HG02943 (cell line): ENCODE results near the gene FAT1.
"Not testable (repeated sequence)": the region's sequence is repeated elsewhere in the genome, so short reads cannot be mapped to it uniquely, and the experiment has no call there.

ENCODE experiments used
- ATAC-seq: cut with Tn5 transposase; IDR thresholded peaks from one replicate; pipeline ENCODE4 v1.9.1; 2021; ENCODE audit warnings: mild to moderate bottlenecking, low read depth, moderate library complexity; ENCODE audit not compliant: unreplicated experiment

FAT1 gene

DNA sequence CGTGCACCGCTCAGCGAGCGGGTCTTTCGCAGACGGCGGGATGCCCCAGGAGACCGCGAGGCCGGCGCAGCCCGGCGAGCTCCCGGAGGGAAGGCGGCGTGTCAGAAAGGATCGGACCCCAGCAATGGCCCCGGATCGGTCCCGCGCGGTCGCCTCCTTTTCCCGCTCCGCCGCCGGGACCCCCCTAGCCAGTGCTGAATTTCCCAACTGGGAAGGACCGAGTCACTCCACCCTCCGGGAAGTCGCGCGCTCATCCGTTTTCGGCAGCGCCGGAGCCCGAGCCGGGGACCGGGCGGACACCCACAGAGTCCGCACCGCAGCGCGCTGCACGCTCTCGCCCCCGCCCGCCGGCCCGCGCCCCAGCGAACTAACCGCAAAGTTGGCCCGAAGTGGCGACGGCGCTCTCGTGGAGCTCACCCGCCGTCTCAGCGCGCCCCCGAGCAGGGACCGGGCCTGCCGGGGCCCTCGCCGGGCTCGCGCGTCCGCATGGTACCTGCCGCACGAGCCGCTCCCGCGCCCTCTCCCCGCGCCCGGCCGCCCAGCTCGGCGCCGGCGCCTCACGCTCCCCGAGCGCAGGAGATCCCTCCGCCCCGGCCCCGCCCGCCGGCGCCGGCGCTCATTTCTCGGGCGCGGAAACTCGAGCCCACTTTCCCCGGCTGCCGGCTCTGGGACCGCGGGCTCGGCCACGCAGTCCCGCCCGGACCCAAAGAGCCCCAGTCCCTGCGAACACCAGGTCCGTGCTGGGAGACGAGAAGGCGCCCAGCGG, at the start of gene FAT1:
TSS of gene FAT1 (minus strand) at position 565 of the 766 bp plus-strand sequence. CDS start 14,029 bp downstream, outside the sequence.
- no peak for ATAC-seq

GRCh38 chr4:186772936-186773487, 49.4 kb upstream of the FAT1 start:
- ATAC-seq, result no peak

GRCh38 chr4:186771624-186772023, 48.0 kb upstream of the FAT1 start:
- no peak for ATAC-seq

- no peak for ATAC-seq
Observed at GRCh38 chr4:186770481-186771175, 47.0 kb upstream of the FAT1 start.

DNA sequence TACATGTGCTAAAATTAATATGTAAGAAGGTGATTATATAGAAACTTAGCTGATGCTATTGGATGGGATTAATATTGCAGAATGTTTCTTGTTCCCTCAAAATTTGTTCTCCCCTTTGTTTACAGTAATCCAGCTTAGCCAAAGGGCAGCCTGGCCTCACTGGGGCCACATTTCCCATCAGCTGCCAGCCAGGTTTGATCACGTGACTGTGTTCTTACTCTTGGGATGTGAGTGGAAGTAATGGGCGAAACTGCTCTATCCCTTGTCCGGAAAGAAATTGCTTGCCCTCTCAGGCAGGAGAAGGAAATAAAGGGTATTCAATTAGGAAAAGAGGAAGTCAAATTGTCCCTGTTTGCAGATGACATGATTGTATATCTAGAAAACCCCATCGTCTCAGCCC, 44.1 kb upstream of the FAT1 start:
- ATAC-seq, result no peak

DNA sequence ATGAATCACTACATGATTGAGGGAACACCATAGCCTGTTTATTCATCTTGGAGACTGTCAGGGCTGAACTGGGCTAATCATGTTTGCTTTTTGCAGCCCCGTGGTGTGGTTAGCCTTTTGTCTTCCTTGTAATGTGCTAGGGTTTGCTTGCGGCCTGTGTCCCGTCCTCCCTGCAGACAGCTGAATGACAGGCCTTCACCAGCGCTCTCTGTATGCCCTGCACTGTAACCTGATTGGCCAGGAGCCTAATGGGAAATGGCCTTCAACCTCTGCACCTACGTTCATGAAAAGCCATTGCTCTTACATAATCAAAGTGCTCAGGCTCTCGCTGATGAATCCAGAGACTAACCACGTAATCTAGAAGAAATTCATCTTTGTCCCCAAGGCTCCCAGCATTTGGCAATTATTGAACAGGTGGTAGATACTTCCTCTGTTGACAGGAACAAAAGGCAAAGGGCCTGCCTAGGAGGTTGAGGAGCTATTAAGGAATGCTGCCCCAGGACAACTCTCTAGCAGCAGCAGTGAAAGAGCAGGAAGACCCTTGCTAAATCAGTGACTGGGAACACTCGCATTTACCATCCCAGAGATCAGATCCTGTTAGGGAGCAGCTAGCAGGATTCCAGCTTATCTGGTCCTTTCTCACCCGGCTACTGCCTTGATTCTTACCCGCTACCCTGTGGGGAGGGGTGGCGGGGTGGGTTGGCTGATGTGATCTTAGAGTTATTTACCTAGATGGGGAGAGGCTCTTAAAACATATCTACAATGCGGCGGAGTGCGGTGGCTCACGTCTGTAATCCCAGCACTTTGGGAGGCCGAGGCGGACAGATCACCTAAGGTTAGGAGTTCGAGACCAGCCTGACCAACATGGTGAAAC, 42.3 kb upstream of the FAT1 start:
- ATAC-seq, result no peak

GRCh38 chr4:186765138-186765537, 41.5 kb upstream of the FAT1 start:
- no peak for ATAC-seq

GRCh38 chr4:186764457-186764856, 40.8 kb upstream of the FAT1 start:
- no peak for ATAC-seq

DNA sequence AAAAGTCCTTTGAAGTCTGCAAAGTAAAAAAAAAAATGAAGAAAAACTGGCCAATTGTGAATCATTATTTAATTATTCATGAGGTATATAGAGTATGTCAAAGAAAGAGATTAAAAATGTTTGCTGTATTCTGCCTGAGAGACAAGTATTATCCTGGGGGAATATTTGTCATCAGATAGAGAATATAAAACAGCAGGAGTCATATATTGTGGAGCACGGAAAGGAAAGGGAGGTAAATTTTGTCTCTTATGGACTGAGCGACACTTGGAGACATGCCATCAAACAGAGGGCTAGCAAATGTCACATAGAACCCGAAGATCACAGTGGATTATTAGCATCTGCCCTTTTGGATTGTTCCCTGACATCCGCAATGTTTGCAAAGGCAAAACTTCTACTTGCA, 39.2 kb upstream of the FAT1 start:
- ATAC-seq, result no peak

DNA sequence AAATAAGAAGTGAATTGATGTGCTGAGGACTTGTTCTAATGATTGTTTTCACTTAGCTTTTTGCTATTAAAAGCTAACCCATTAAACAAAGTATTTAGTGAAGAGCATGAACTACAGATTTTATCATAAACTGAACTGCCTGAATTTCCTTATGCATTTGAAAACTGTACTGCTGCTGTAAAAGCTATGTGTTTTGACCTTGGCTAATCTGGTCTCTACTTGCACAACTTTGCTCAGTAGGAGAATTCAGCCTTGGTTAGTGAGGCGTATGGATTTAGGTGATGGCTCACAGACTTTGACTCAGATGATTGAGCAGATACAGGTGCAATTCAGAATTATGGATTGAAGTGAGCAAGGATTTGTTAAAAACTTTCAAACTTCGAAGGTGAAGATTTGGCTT, 38.7 kb upstream of the FAT1 start:
- no peak for ATAC-seq

DNA sequence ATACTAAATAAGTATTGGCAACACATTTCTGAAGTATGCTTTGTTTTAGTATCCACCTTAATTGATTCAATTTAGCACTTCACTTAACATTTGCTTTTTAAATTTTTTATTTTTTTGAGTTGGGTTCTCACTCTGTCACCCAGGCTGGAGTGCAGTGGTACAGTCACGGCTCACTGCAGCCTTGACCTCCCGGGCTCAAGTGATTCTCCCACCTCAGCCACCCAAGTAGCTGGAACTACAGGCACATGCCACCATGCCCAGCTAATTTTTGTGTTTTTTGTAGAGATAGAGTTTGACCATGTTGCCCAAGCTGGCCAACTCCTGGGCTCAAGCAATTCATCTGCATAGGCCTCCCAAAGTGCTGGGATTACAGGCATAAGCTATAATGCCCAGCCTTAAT, 38.3 kb upstream of the FAT1 start:
- not testable (repeated sequence) for ATAC-seq

- no peak for ATAC-seq
Observed at GRCh38 chr4:186761393-186761792, 37.7 kb upstream of the FAT1 start.

- ATAC-seq, result no peak
Observed at GRCh38 chr4:186760576-186760975, 36.9 kb upstream of the FAT1 start.

- ATAC-seq, result no peak
Observed at GRCh38 chr4:186759990-186760389, 36.3 kb upstream of the FAT1 start.

- ATAC-seq, result no peak
Observed at GRCh38 chr4:186758929-186759682, 35.5 kb upstream of the FAT1 start.

DNA sequence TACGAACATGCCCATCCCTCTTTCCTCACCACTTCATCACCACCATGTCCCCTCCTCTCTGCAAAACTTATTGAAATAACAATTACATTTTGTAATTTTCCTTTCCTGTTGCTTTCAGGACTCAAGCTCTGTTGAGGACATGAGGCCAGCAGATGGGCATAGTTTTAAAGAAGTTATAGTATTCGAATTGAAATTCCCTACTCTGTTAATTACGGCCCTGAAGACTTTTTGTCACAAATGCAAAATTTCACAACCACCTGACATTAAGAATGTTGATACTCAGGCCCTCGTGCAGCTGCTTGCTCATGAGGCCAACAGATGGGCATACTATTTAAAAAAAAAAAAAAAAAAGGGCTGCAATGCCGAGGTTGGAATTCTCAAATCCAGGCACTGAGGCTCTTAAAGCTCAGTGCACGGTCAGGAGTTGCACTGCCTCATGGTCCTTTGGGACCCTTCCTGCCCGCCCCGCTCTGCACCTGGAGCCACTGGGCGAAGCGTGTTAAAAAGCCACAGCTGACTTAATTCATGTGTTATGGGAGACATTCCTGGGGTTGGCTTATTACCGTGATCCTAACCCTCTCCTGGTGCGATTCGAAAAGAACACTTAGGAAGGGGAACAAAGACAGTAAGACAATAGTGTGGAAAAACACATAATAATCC, 34.2 kb upstream of the FAT1 start:
- no peak for ATAC-seq

DNA sequence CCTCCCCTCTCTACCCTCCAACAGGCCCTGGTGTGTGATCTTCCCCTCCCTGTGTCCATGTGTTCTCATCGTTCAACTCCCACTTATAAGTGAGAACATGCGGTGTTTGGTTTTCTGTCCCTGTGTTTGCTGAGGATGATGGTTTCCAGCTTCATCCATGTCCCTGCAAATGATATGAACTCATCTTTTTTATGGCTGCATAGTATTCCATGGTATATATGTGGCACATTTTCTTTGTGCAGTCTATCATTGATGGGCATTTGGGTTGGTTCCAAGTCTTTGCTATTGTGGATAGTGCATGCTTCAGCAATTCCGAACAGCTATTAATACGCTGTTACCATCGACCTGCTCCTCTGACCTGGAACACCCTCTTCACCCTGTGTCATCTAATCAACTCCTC, 32.9 kb upstream of the FAT1 start:
- not testable (repeated sequence) for ATAC-seq

- no peak for ATAC-seq
Observed at GRCh38 chr4:186755550-186756519, 32.2 kb upstream of the FAT1 start.
